HG02884 (cell line): ENCODE results near the gene ZC3H7B.
"Not testable (repeated sequence)": the region's sequence is repeated elsewhere in the genome, so short reads cannot be mapped to it uniquely, and the experiment has no call there.

Source experiments
- ATAC-seq: cut with Tn5 transposase; IDR thresholded peaks from one replicate; pipeline ENCODE4 v1.9.1; 2021; ENCODE audit warnings: mild to moderate bottlenecking, moderate library complexity; ENCODE audit not compliant: unreplicated experiment

The ZC3H7B gene

GRCh38 chr22:41285820-41286638 is 15.3 kb upstream of the ZC3H7B start, which contains the start of gene RANGAP1:
Gene RANGAP1, minus strand, starts transcription at chr22:41286187. Its CDS starts 5,143 bp downstream, at chr22:41281044.
- peak; percentile 90 for ATAC-seq

GRCh38 chr22:41286639-41287091 is 14.7 kb upstream of the ZC3H7B start:
- peak; percentile 22 for ATAC-seq

- no peak for ATAC-seq
Observed at GRCh38 chr22:41288245-41288946, 12.9 kb upstream of the ZC3H7B start.

- ATAC-seq, result no peak
Observed at GRCh38 chr22:41289671-41290070, 11.7 kb upstream of the ZC3H7B start.

DNA sequence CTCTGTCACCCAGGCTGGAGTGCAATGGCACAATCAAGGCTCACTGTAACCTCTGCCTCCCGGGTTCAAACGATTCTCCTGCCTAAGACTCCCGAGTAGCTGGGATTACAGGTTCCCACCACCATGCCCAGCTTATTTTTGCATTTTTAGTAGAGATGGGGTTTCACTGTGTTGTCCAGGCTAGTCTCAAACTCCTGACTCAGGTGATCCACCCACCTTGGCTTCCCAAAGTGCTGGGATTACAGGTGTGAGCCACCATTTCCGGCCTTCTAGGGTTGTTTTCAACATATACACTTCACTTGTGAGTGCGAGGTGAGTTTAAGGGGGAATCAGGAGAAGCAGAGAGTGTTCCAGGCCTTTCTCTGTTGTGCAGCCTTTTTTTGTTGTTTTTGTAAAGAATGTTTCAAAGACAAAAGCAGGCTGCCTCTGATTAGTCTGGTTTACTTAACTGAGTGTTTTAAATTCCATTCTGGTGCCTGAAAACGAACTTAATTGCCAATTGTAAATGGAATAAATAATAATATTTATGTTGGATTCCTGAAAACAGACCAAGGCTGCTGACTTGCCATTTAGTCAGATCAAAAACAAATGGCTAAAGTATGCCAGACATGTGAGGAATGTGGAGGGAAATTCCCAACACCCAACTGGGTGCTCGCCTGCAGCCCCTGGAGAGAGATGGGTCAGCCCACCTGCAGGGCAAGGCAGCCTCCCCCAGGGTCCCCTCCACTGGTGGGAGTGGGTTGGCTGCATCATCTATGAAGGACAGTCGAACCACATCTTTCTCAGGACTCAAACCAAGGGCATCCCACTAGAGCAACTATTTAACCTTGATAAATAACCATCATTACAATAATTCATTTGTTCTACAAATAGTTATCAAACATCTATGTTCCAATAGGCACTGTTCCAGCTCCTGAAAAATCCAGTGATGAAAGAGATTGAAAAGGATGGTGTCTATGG is 10.8 kb upstream of the ZC3H7B start:
- ATAC-seq, result no peak

- not testable (repeated sequence) for ATAC-seq
Observed at GRCh38 chr22:41294816-41295215, 6.5 kb upstream of the ZC3H7B start.

- ATAC-seq, result no peak
Observed at GRCh38 chr22:41296826-41297667, 4.3 kb upstream of the ZC3H7B start.

DNA sequence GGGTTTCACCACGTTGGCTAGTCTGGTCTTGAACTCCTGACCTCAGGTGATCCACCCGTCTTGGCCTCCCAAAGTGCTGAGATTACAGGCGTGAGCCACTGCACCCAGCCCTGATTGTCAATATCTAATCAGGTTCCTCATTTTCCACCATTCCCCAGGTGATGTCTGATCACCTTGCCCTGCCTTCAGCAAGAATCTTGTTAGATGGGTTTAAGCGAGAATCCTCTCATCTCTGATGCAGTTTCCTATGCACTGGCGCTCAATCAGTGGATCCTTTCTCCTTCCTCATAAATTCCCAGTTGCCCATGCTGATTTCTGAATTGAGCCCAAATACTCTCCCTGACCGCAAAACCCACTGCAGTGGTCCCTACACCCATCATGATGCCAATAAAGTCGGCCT is 664 bp upstream of the ZC3H7B start:
- ATAC-seq, result no peak

DNA sequence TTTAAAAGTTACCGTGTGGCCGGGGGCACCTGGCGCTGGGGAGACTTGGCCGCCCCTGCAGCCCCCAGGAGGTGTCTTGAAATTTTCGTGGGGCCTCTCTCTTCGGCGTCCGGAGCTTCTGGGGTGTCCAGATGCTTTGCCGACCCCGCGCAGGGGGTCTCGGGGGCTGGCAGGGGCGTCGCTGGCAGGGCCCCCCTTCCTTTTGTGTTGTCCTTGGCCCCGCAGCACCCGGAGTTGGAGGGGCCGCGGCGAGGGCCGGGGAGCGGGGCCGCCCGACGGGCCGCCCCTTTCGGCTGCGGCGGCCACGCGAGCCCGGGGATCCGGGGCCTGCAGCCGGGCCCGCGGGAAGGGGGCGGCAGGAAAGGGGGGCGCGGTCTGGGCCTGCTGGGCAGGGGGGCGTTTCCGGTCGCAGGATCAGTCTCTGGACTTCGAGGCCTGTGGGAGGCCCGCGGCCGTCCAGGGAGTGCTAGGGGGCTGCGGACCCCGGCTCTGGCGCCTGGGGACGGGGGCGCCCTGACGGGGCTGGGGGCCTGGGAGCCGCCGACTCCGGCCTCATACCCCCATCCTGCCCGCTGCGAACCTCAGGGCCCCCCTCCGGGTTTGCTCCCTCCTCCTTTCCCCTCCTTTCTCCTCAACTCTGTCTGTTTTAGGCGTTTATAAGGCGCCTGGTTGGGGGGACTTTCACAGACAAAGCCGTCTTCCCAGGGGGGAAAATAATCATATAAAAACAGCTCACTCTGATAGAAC is 869 bp downstream of the ZC3H7B start:
- no peak for ATAC-seq

- no peak for ATAC-seq
Observed at GRCh38 chr22:41302811-41303210, 1.5 kb downstream of the ZC3H7B start.

GRCh38 chr22:41305646-41306045 is 4.3 kb downstream of the ZC3H7B start:
- ATAC-seq, result no peak

- ATAC-seq, result no peak
Observed at GRCh38 chr22:41308054-41308453, 6.7 kb downstream of the ZC3H7B start.

DNA sequence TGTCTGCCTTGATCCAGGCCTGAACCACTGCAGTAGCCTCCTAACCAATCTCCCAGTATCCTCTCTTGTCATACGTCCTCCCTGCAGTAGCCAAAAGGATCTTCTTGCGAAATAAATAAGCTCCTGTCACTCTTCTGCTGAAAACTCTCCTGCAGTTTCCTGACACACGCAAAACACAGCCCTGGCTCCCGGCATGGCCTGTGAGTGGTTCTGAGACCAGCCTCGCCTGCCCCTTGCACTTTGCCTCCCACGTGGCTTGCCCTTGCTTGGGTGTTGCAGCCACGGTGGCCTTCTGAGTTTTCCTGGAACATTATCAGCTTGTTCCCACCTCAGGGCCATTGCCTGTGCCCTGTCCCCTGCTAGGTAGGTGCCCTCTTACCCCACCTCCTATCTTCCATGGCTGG is 7.2 kb downstream of the ZC3H7B start:
- no peak for ATAC-seq

DNA sequence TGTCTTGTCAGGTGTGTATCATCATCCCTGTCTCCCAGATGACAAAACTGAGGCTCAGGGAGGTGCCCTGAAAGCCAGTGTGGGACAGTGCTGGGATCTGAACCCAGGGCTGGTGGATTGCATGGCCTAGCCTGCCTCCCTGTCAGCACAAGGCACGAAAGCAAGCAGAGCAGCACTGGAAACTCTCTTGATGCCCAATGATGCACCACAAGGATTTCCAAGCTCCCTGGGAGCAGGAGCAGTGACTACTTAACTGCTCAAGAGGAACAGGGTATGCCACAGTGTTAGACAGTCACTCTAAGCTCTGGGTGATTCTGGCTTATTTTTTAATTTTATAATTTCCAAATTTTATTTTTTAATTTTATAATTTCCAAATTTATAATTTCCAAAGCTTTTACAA is 9.0 kb downstream of the ZC3H7B start:
- no peak for ATAC-seq

DNA sequence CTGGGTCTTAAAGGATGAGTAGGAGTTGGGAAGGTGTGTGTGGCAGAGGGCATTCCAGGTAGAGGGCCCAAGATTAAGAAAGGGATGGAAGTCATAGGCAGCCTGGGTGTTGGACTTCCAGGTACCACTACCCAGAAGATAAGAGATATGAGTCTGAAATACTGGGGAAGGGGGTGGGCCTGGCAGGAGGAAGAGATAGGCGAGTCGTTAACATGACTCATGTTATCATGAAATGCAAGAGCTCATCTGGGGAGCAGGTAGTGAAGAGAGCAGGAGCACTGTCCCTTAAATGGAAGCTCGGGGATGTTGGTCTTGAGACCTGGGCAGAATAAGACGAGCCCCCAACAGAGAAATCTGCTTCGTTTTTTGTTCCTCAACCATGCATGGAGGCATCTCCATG is 10.2 kb downstream of the ZC3H7B start:
- ATAC-seq, result no peak

GRCh38 chr22:41314821-41315220 is 13.5 kb downstream of the ZC3H7B start:
- ATAC-seq, result no peak

DNA sequence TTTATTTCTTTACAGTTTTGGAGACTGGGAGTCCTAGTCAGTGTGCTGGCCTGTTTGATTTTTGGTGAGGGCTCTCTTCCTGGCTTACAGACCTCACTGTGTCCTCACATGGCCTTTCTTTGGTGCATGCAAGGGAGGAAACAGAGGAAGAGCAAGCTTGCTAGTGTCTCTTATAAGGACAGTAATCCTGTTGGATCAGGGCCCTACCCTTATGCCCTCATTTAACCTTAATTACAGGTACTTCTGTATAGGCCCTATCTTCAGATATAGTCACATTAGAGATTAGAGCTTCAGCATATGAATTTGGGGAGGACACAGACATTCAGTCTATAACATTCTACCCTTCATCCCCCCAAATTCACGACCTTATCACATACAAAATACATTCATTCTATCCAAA is 14.3 kb downstream of the ZC3H7B start:
- no peak for ATAC-seq

GRCh38 chr22:41320416-41321240 is 19.3 kb downstream of the ZC3H7B start:
- no peak for ATAC-seq
